Ramos (cell line): Measurements from ENCODE around the gene UFC1.

Source experiments
- in situ Hi-C: fragments of 300-500 bp; cut with MboI; formaldehyde crosslinking; loops from one replicate; pipeline ENCODE4 v1.14.3; 2022; ENCODE audit warnings: low sequenced_read_pairs; ENCODE audit not compliant: unreplicated experiment

UFC1 gene

GRCh38 chr1:161165742-161166668, 12.2 kb downstream of the UFC1 start, which contains the start of gene PPOX:
Gene PPOX, plus strand, starts transcription at chr1:161166426. Its CDS starts 422 bp downstream, at chr1:161166848.
- in situ Hi-C loops = no loop called here

GRCh38 chr1:161166669-161167548, 13.1 kb downstream of the UFC1 start:
- in situ Hi-C loops = no loop called here

GRCh38 chr1:161168906-161169305, 15.1 kb downstream of the UFC1 start:
- in situ Hi-C loops = no loop called here

GRCh38 chr1:161171191-161171590, 17.4 kb downstream of the UFC1 start:
- in situ Hi-C loops = no loop called here

- in situ Hi-C loops = no loop called here
These were observed 17.9 kb downstream of the UFC1 start for GRCh38 chr1:161171696-161172095.

GRCh38 chr1:161172349-161172748, 18.6 kb downstream of the UFC1 start:
- in situ Hi-C loops = no loop called here

GRCh38 chr1:161172776-161173376, 19.1 kb downstream of the UFC1 start:
- in situ Hi-C loops = no loop called here

- in situ Hi-C loops = no loop called here
These were observed 19.9 kb downstream of the UFC1 start for GRCh38 chr1:161173711-161174110.

GRCh38 chr1:161174911-161175310, 21.1 kb downstream of the UFC1 start:
- in situ Hi-C loops = no loop called here

GRCh38 chr1:161175771-161176453, 22.1 kb downstream of the UFC1 start:
- in situ Hi-C loops = no loop called here

- in situ Hi-C loops = no loop called here
These were observed 22.8 kb downstream of the UFC1 start for GRCh38 chr1:161176468-161177111.

- in situ Hi-C loops = no loop called here
These were observed 23.5 kb downstream of the UFC1 start, which contains the start of gene B4GALT3 for GRCh38 chr1:161177112-161177935. Gene B4GALT3, minus strand, starts transcription at chr1:161177507. Its CDS starts 1,447 bp downstream, at chr1:161176060.

- in situ Hi-C loops = no loop called here
These were observed 24.1 kb downstream of the UFC1 start for GRCh38 chr1:161177936-161178244.

GRCh38 chr1:161179698-161180097, 25.9 kb downstream of the UFC1 start:
- in situ Hi-C loops = no loop called here

GRCh38 chr1:161180639-161181038, 26.9 kb downstream of the UFC1 start:
- in situ Hi-C loops = no loop called here

- in situ Hi-C loops = no loop called here
These were observed 28.4 kb downstream of the UFC1 start for GRCh38 chr1:161182214-161182613.

GRCh38 chr1:161185282-161185682, 31.5 kb downstream of the UFC1 start:
- in situ Hi-C loops = no loop called here

GRCh38 chr1:161185732-161186311, 32.0 kb downstream of the UFC1 start:
- in situ Hi-C loops = no loop called here
